HepG2 (cell line): ENCODE data around the gene CIB1. TPM values are rescaled to one million over a fixed set of nuclear protein-coding genes. Genes with fewer than 3 reads are reported as not detected.

Experiments
- ADNP ChIP-seq: sonication (generic); formaldehyde crosslinking; IDR thresholded peaks from 2 replicates; pipeline ENCODE4 v1.4.0; 2020; ENCODE audit warnings: missing genetic modification reagents
- CAMTA2 ChIP-seq: sonication (generic); formaldehyde crosslinking; IDR thresholded peaks from 2 replicates; pipeline ENCODE4 v1.4.0; 2020; ENCODE audit warnings: mild to moderate bottlenecking, missing genetic modification reagents, borderline replicate concordance
- CHD4 ChIP-seq: fragments of 200-600 bp; sonication (generic); IDR thresholded peaks from 2 replicates; pipeline ENCODE4 v1.7.0; 2017; ENCODE audit warnings: mild to moderate bottlenecking, low read length, borderline replicate concordance
- EP300 ChIP-seq, 3 experiments: sonication (generic) in 1 of 3; formaldehyde crosslinking in 1 of 3; IDR thresholded peaks; 2 replicates each; pipeline versions ENCODE4 v1.5.1 to v1.6.1; 2011 to 2020; ENCODE audit warnings: low read depth in 2 of 3, low read length in 2 of 3, borderline replicate concordance in 1 of 3, improper control_type of control experiment in 1 of 3, mild to moderate bottlenecking in 1 of 3, missing genetic modification reagents in 1 of 3, moderate library complexity in 1 of 3
- HDAC1 ChIP-seq: sonication (generic); formaldehyde crosslinking; IDR thresholded peaks from 2 replicates; pipeline ENCODE4 v1.5.1; 2020; ENCODE audit warnings: mild to moderate bottlenecking, missing genetic modification reagents
- NFATC3 ChIP-seq: sonication (generic); formaldehyde crosslinking; IDR thresholded peaks from 2 replicates; pipeline ENCODE4 v1.5.1; 2020; ENCODE audit warnings: mild to moderate bottlenecking, missing genetic modification reagents
- REPIN1 ChIP-seq: sonication (generic); formaldehyde crosslinking; IDR thresholded peaks from 2 replicates; pipeline ENCODE4 v1.8.0; 2022; ENCODE audit warnings: missing genetic modification reagents, low read depth, mild to moderate bottlenecking, borderline replicate concordance
- SKIL ChIP-seq: sonication (generic); formaldehyde crosslinking; IDR thresholded peaks from 2 replicates; pipeline ENCODE4 v1.8.0; 2022; ENCODE audit warnings: missing genetic modification reagents, mild to moderate bottlenecking, moderate library complexity, borderline replicate concordance
- SUZ12 ChIP-seq: fragments of 150-350 bp; IDR thresholded peaks from 2 replicates; pipeline ENCODE4 v1.6.1; 2014; ENCODE audit warnings: low read depth, low read length
- ZMYM4 ChIP-seq: sonication (generic); formaldehyde crosslinking; IDR thresholded peaks from 2 replicates; pipeline ENCODE4 v1.8.1; 2023; ENCODE audit warnings: mild to moderate bottlenecking, missing genetic modification reagents
- ZNF501 ChIP-seq: sonication (generic); formaldehyde crosslinking; IDR thresholded peaks from 2 replicates; pipeline ENCODE4 v1.5.1; 2020; ENCODE audit warnings: mild to moderate bottlenecking, moderate library complexity, missing genetic modification reagents
- ZNF530 ChIP-seq: sonication (generic); formaldehyde crosslinking; IDR thresholded peaks from 2 replicates; pipeline ENCODE4 v1.5.0; 2020; ENCODE audit warnings: low read depth, mild to moderate bottlenecking, missing genetic modification reagents
- ZNF790 ChIP-seq: sonication (generic); formaldehyde crosslinking; IDR thresholded peaks from 2 replicates; pipeline ENCODE4 v1.8.0; 2022; ENCODE audit warnings: missing genetic modification reagents, mild to moderate bottlenecking, borderline replicate concordance
- polyA plus RNA-seq, 8 experiments: library from polyadenylated mRNA; depleted of rRNA in 3 of 8; stranded (reverse) in 7 of 8; unstranded in 1 of 8; fragments of >200 nt; fragmentation: Illumina TruSeq in 4 of 8; extraction: Trizol in 4 of 8; gene quantifications; 2 replicates each; pipeline versions ENCODE4 v1.2.1 to v1.2.3, GENCODE V29; 2011 to 2016; ENCODE audit warnings: low read depth in 4 of 8, missing spikeins in 1 of 8, mixed read lengths in 1 of 8; ENCODE audit not compliant: insufficient read depth in 1 of 8
- total RNA-seq, 5 experiments: library from RNA; depleted of rRNA; stranded (reverse); fragments of >200 nt; fragmentation: Illumina TruSeq; extraction: Trizol; gene quantifications; 2 replicates each; pipeline ENCODE4 v1.2.3, GENCODE V29; 2016; ENCODE audit warnings: low read depth in 1 of 5
- TF ChIP-seq, protein P1 (sequence below): sonication (generic); formaldehyde crosslinking; IDR thresholded peaks from 2 replicates; pipeline ENCODE4 v1.5.1; 2020; ENCODE audit warnings: mild to moderate bottlenecking, missing genetic modification reagents, moderate library complexity
- TF ChIP-seq, protein P2 (sequence below): sonication (generic); formaldehyde crosslinking; IDR thresholded peaks from 2 replicates; pipeline ENCODE4 v1.8.1; 2022; ENCODE audit warnings: low read depth, mild to moderate bottlenecking, missing genetic modification reagents
- TF ChIP-seq, protein P3 (sequence below): IDR thresholded peaks from 2 replicates; pipeline ENCODE4 v1.6.1; 2012; ENCODE audit warnings: inconsistent platforms
- TF ChIP-seq, protein P4 (sequence below): IDR thresholded peaks from 2 replicates; pipeline ENCODE4 v1.6.1; 2016; ENCODE audit warnings: missing compliant biosample characterization, missing genetic modification reagents, borderline replicate concordance

Gene CIB1
- total and polyA plus RNA-seq, 2 of the 13 experiments (the other 11 are each of a cell fraction or from before 2014, with no cell fraction given) = 38.7 to 72.7 TPM

DNA sequence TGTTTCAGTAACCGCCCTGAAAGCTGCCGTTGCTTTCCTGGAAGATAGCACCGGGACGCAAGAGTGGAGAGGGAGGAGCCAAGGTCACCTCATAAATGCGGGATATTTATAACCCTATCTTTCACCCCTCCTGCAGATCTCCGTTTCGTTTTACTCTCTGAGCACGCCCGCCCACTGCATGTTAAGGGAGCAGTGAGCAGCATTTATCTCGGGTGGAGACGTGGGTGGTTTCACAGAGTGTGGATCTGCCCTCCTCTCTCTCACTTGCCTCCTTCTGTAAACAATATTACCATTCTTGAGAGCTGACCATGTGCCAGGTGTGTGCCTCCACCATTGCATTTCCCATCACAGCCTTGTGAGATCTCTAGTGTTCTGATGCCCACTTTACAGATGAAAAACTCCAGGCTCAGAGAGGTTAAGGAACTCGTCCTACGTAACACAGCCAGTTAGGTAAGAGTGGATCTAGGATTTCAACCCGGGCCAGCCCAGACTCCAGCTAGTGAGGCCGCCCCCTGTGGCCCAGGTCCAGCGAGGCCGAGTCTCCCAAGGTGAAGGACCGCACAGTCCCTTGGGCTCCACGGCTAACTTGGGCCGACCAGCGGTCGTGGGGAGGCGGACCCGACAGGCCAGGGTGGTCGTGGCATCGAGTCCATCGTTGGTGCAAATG, 49.5 kb downstream of the CIB1 start (continued):
- TF ChIP-seq EP300 (IDR thresholded peaks at IDR 0.05; ENCODE audit: low read depth in 2 of 2, low read length in 2 of 2) (no peak), EP300 (CRISPR knock-in tag; IDR thresholded peaks at IDR 0.05; ENCODE audit: borderline replicate concordance) (no peak), SKIL (CRISPR knock-in tag) (0 out of 2 replicates have a peak, but pooled peaks have one; percentile 62), CAMTA2 (no peak), REPIN1 (no peak), CHD4 (peak; percentile 97), ZNF501 (CRISPR knock-in tag) (peak; percentile 58), NFATC3 (CRISPR knock-in tag) (peak; percentile 69; the same call in 1 of the 2 replicates), ZNF530 (CRISPR knock-in tag) (no peak), HDAC1 (peak; percentile 90), SUZ12 (no peak), ZMYM4 (no peak; the same call in 1 of the 2 replicates), ZNF790 (no peak), ADNP (CRISPR knock-in tag) (peak; percentile 68; the same call in 1 of the 2 replicates)
- TF ChIP-seq, protein P1, sequence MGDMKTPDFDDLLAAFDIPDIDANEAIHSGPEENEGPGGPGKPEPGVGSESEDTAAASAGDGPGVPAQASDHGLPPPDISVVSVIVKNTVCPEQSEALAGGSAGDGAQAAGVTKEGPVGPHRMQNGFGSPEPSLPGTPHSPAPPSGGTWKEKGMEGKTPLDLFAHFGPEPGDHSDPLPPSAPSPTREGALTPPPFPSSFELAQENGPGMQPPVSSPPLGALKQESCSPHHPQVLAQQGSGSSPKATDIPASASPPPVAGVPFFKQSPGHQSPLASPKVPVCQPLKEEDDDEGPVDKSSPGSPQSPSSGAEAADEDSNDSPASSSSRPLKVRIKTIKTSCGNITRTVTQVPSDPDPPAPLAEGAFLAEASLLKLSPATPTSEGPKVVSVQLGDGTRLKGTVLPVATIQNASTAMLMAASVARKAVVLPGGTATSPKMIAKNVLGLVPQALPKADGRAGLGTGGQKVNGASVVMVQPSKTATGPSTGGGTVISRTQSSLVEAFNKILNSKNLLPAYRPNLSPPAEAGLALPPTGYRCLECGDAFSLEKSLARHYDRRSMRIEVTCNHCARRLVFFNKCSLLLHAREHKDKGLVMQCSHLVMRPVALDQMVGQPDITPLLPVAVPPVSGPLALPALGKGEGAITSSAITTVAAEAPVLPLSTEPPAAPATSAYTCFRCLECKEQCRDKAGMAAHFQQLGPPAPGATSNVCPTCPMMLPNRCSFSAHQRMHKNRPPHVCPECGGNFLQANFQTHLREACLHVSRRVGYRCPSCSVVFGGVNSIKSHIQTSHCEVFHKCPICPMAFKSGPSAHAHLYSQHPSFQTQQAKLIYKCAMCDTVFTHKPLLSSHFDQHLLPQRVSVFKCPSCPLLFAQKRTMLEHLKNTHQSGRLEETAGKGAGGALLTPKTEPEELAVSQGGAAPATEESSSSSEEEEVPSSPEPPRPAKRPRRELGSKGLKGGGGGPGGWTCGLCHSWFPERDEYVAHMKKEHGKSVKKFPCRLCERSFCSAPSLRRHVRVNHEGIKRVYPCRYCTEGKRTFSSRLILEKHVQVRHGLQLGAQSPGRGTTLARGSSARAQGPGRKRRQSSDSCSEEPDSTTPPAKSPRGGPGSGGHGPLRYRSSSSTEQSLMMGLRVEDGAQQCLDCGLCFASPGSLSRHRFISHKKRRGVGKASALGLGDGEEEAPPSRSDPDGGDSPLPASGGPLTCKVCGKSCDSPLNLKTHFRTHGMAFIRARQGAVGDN (CRISPR knock-in tag) = peak; percentile 85
- TF ChIP-seq, protein P2, sequence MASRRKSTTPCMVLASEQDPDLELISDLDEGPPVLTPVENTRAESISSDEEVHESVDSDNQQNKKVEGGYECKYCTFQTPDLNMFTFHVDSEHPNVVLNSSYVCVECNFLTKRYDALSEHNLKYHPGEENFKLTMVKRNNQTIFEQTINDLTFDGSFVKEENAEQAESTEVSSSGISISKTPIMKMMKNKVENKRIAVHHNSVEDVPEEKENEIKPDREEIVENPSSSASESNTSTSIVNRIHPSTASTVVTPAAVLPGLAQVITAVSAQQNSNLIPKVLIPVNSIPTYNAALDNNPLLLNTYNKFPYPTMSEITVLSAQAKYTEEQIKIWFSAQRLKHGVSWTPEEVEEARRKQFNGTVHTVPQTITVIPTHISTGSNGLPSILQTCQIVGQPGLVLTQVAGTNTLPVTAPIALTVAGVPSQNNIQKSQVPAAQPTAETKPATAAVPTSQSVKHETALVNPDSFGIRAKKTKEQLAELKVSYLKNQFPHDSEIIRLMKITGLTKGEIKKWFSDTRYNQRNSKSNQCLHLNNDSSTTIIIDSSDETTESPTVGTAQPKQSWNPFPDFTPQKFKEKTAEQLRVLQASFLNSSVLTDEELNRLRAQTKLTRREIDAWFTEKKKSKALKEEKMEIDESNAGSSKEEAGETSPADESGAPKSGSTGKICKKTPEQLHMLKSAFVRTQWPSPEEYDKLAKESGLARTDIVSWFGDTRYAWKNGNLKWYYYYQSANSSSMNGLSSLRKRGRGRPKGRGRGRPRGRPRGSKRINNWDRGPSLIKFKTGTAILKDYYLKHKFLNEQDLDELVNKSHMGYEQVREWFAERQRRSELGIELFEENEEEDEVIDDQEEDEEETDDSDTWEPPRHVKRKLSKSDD (CRISPR knock-in tag) = peak; percentile 27; the same call in 1 of the 2 replicates
- TF ChIP-seq, protein P3, sequence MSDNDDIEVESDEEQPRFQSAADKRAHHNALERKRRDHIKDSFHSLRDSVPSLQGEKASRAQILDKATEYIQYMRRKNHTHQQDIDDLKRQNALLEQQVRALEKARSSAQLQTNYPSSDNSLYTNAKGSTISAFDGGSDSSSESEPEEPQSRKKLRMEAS = peak; percentile 54; the same call in 1 of the 2 replicates
- TF ChIP-seq, protein P4, sequence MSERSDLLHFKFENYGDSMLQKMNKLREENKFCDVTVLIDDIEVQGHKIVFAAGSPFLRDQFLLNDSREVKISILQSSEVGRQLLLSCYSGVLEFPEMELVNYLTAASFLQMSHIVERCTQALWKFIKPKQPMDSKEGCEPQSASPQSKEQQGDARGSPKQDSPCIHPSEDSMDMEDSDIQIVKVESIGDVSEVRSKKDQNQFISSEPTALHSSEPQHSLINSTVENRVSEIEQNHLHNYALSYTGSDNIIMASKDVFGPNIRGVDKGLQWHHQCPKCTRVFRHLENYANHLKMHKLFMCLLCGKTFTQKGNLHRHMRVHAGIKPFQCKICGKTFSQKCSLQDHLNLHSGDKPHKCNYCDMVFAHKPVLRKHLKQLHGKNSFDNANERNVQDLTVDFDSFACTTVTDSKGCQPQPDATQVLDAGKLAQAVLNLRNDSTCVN (CRISPR knock-in tag) = no peak
